ENCODE measurements around the gene SAMD8. TPM values are rescaled to one million over a fixed set of nuclear protein-coding genes. Genes with fewer than 3 reads are reported as not detected.

The SAMD8 gene
- total and polyA plus RNA-seq, 2 of the 8 experiments (the other 6 are each of a cell fraction or from before 2014, with no cell fraction given), result 11.7 to 20.9 TPM

- ChIA-PET CTCF (ENCODE audit: partially characterized antibody) (interaction anchor here (0.7 kb wide), 1 partner anchor 105 kb away, joined by 3 read pairs; no protein-coding TSS in a partner anchor), POLR2A (ENCODE audit: partially characterized antibody) (no interaction called here)
- H2BK15ac ChIP-seq (ENCODE audit: low read length), result no peak overlapping the region
- no peak overlapping the region for H3K27ac ChIP-seq (ENCODE audit: low read depth, low read length)
- H3K79me2 ChIP-seq (ENCODE audit: control insufficient read depth in 1 of 2, insufficient read depth in 2 of 2, low read length in 2 of 2), result peaks cover 0 to 59% of the 10 kb centered on the region in 2 experiments; a peak in 2 of 4 replicates
- DNase-seq (ENCODE audit: low read depth in 1 of 2, low spot score in 2 of 2), result no peak
- peaks cover 0 to 2% (median 0%) of the 10 kb centered on the region in 4 experiments; a peak in 1 of 7 replicates for H3K4me1 ChIP-seq (replicated peaks in 1 of 4; ENCODE audit: control insufficient read depth in 3 of 4, insufficient read depth in 4 of 4, low read length in 3 of 4)
- H4K8ac ChIP-seq (ENCODE audit: extremely low read depth, insufficient read depth, low read length), result no peak overlapping the region
- no peaks in the 10 kb centered on the region for H3K23me2 ChIP-seq (ENCODE audit: low read depth, low read length)
- no peak for FAIRE-seq
- H2BK5ac ChIP-seq (ENCODE audit: low read depth, low read length), result no peak overlapping the region
- H3K9me3 ChIP-seq (ENCODE audit: insufficient read depth in 2 of 2, low read depth in 1 of 2, low read length in 1 of 2), result no peaks in the 10 kb centered on the region
- no peak overlapping the region for H4K91ac ChIP-seq (replicated peaks; ENCODE audit: insufficient read length, low read length)
- H3K4me2 ChIP-seq (ENCODE audit: insufficient read depth in 1 of 2, low read depth in 2 of 2, low read length in 2 of 2), result no peak overlapping the region
- no peak overlapping the region for H3K23ac ChIP-seq (ENCODE audit: insufficient read length)
- H3K56ac ChIP-seq (replicated peaks; ENCODE audit: insufficient read length, low read depth, low read length), result no peak overlapping the region
- no peak overlapping the region for H3K18ac ChIP-seq (ENCODE audit: extremely low read depth, low read length)
- H2BK12ac ChIP-seq (ENCODE audit: low read depth, low read length), result no peak overlapping the region
- no peak overlapping the region for H3K14ac ChIP-seq (ENCODE audit: insufficient read length)
- H4K20me1 ChIP-seq (replicated peaks in 1 of 2; ENCODE audit: control insufficient read depth in 1 of 2, insufficient read depth in 2 of 2, low read length in 2 of 2), result peaks cover 0 to 4% of the 10 kb centered on the region in 2 experiments
- H2AFZ ChIP-seq (ENCODE audit: low read length), result no peak overlapping the region
- H2AK5ac ChIP-seq (ENCODE audit: low read depth, low read length), result no peak overlapping the region
- H2BK20ac ChIP-seq (ENCODE audit: low read length), result no peak overlapping the region
- H3K4ac ChIP-seq (replicated peaks; ENCODE audit: insufficient read length, low read depth, low read length), result no peak overlapping the region
- H3K9ac ChIP-seq (replicated peaks in 1 of 4; ENCODE audit: extremely low read depth in 1 of 4, low read depth in 3 of 4, low read length in 3 of 4), result no peak overlapping the region
- H3K27me3 ChIP-seq (replicated peaks in 1 of 4; ENCODE audit: control insufficient read depth in 3 of 4, extremely low read depth in 1 of 4, insufficient read depth in 3 of 4, low read length in 3 of 4), result no peaks in the 10 kb centered on the region
- peaks cover 2% of the 10 kb centered on the region; the same call in 1 of the 2 replicates for H3K79me1 ChIP-seq (ENCODE audit: low read depth, low read length)
- no peaks in the 10 kb centered on the region for H3K36me3 ChIP-seq (ENCODE audit: control insufficient read depth in 2 of 4, insufficient read depth in 4 of 4, low read length in 3 of 4)
- no peak overlapping the region for H3K4me3 ChIP-seq (ENCODE audit: extremely low read depth in 1 of 4, insufficient read depth in 2 of 4, low read depth in 3 of 4, low read length in 4 of 4)
- WGBS, 2 experiments (ENCODE audit: extremely low coverage in 1 of 2, insufficient coverage in 1 of 2, insufficient read length in 1 of 2, insufficient replicate concordance in 2 of 2, low coverage in 1 of 2, low lambda C conversion rate in 2 of 2, missing lambda C conversion rate in 1 of 2), result 92% methylated on average over 3 of the region's 4 CpGs; no CpG with 5 or more reads in 1 of the 2 experiments
- no peak overlapping the region for H4K5ac ChIP-seq (ENCODE audit: insufficient read length, low read depth, low read length)
- no peak overlapping the region for H2BK120ac ChIP-seq (replicated peaks; ENCODE audit: low read depth, low read length)
- no peak for TF ChIP-seq TAF1 (IDR thresholded peaks at IDR 0.05; ENCODE audit: low read depth, low read length)
- no peak for TF ChIP-seq SRF (IDR thresholded peaks at IDR 0.05; ENCODE audit: low read depth, low read length)
These were observed 11.0 kb downstream of the SAMD8 start for GRCh38 chr10:75122505-75122904.

All from H1 (cell line).